OCI-LY3 (cell line): ENCODE data around the gene BTBD2.

Experiments used
- H2AFZ ChIP-seq: fragments of 200-600, 300-600 bp; shearing (Covaris generic); 2 replicates; pipeline ENCODE4 v1.6.0; 2014; ENCODE audit warnings: antibody characterized with exemption, low read depth, low read length
- H3K27ac ChIP-seq: fragments of 200-600, 300-600 bp; sonication (generic); 2 replicates; pipeline ENCODE4 v1.5.1; 2014; ENCODE audit warnings: mild to moderate bottlenecking, low read length, moderate library complexity, mixed read lengths
- H3K27me3 ChIP-seq: fragments of 200-600, 300-600 bp; sonication (generic); 2 replicates; pipeline ENCODE4 v1.6.1; 2014; ENCODE audit warnings: low read depth, low read length, mixed read lengths
- H3K36me3 ChIP-seq: fragments of 200-600, 300-600 bp; sonication (generic); replicated peaks from 2 replicates; pipeline ENCODE3; 2014; ENCODE audit warnings: low read depth, low read length, mixed read lengths
- H3K4me1 ChIP-seq: fragments of 300-600, 200-600 bp; sonication (generic); 2 replicates; pipeline ENCODE4 v1.6.1; 2014; ENCODE audit warnings: low read length, mixed read lengths
- H3K4me2 ChIP-seq: fragments of 200-600, 300-600 bp; sonication (generic); 2 replicates; pipeline ENCODE4 v1.6.1; 2014; ENCODE audit warnings: low read length, mixed read lengths
- H3K4me3 ChIP-seq: fragments of 300-600, 200-600 bp; sonication (generic); 2 replicates; pipeline ENCODE4 v1.5.1; 2014; ENCODE audit warnings: antibody characterized with exemption, mild to moderate bottlenecking, low read length, moderate library complexity
- H3K79me2 ChIP-seq: fragments of 300-600, 200-600 bp; shearing (Covaris generic); 2 replicates; pipeline ENCODE4 v1.6.1; 2014; ENCODE audit warnings: mild to moderate bottlenecking, low read length, mixed read lengths
- H3K9ac ChIP-seq: fragments of 300-600, 200-600 bp; shearing (Covaris generic); 2 replicates; pipeline ENCODE4 v1.6.0; 2014; ENCODE audit warnings: mild to moderate bottlenecking, low read length, moderate library complexity
- H3K9me3 ChIP-seq: fragments of 200-600, 300-600 bp; shearing (Covaris generic); 2 replicates; pipeline ENCODE4 v1.6.1; 2014; ENCODE audit warnings: low read length, mixed read lengths; ENCODE audit not compliant: insufficient read depth
- H4K20me1 ChIP-seq: fragments of 200-600, 300-600 bp; sonication (generic); 2 replicates; pipeline ENCODE4 v1.6.1; 2016; ENCODE audit warnings: low read length, mixed read lengths; ENCODE audit not compliant: insufficient read depth
- CTCF ChIP-seq: fragments of 200-600, 300-600 bp; sonication (generic); IDR thresholded peaks from 2 replicates; pipeline ENCODE4 v1.5.1; 2014; ENCODE audit warnings: antibody characterized with exemption, low read length, low read depth
- EZH2phosphoT487 ChIP-seq: fragments of 200-600 bp; shearing (Covaris generic); IDR thresholded peaks from 2 replicates; pipeline ENCODE4 v1.6.1; 2018; ENCODE audit warnings: antibody characterized with exemption, mixed run types, low read depth

The BTBD2 gene

DNA sequence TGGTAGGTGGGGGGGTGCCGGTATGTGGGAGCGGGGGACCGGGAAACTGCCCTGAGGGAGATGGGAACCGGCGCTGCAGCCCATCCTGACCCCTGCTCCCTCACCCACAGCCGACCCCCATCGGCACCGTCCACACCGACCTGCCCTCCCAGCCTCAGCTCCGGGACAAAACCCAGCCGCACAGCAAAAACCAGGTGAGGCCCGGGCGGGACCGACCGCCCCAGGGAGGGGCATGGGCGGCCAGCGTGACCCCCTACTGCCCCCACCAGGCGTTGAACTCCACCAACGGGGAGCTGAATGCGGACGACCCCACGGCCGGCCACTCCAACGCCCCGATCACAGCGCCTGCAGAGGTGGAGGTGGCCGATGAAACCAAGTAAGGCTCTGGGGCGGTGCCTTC lies 35.9 kb downstream of the BTBD2 start:
- H4K20me1 ChIP-seq, result peaks cover 24% of the 10 kb centered on the region
- no peaks in the 10 kb centered on the region for H3K27me3 ChIP-seq
- no peak overlapping the region for H3K4me3 ChIP-seq
- TF ChIP-seq EZH2phosphoT487 (no peak), CTCF (no peak)
- H3K4me1 ChIP-seq, result no peaks in the 10 kb centered on the region
- no peak overlapping the region for H2AFZ ChIP-seq
- no peak overlapping the region for H3K27ac ChIP-seq
- H3K9me3 ChIP-seq, result no peaks in the 10 kb centered on the region
- no peak overlapping the region for H3K9ac ChIP-seq
- H3K79me2 ChIP-seq, result peaks cover 28% of the 10 kb centered on the region
- no peak overlapping the region for H3K4me2 ChIP-seq
- peaks cover 55% of the 10 kb centered on the region for H3K36me3 ChIP-seq

DNA sequence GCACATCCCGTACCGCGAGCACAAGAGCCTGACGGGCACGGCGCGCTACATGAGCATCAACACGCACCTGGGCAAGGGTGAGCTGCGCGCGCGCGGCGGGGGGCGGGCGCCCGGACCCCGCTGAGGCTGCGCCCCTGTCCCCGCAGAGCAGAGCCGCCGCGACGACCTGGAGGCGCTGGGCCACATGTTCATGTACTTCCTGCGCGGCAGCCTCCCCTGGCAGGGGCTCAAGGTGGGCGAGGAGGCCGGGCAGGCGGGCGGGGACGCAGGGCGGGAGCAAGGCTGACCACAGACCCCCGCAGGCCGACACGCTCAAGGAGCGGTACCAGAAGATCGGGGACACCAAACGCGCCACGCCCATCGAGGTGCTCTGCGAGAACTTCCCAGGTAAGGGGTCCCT lies 36.5 kb downstream of the BTBD2 start:
- peaks cover 35% of the 10 kb centered on the region for H3K79me2 ChIP-seq
- peaks cover 30% of the 10 kb centered on the region for H4K20me1 ChIP-seq
- H3K27me3 ChIP-seq, result no peaks in the 10 kb centered on the region
- TF ChIP-seq EZH2phosphoT487 (no peak), CTCF (no peak)
- no peaks in the 10 kb centered on the region for H3K9me3 ChIP-seq
- no peaks in the 10 kb centered on the region for H3K4me1 ChIP-seq
- no peak overlapping the region for H3K4me3 ChIP-seq
- H3K36me3 ChIP-seq, result peaks cover 51% of the 10 kb centered on the region
- no peak overlapping the region for H3K27ac ChIP-seq
- no peak overlapping the region for H3K9ac ChIP-seq
- H2AFZ ChIP-seq, result no peak overlapping the region
- H3K4me2 ChIP-seq, result no peak overlapping the region

DNA sequence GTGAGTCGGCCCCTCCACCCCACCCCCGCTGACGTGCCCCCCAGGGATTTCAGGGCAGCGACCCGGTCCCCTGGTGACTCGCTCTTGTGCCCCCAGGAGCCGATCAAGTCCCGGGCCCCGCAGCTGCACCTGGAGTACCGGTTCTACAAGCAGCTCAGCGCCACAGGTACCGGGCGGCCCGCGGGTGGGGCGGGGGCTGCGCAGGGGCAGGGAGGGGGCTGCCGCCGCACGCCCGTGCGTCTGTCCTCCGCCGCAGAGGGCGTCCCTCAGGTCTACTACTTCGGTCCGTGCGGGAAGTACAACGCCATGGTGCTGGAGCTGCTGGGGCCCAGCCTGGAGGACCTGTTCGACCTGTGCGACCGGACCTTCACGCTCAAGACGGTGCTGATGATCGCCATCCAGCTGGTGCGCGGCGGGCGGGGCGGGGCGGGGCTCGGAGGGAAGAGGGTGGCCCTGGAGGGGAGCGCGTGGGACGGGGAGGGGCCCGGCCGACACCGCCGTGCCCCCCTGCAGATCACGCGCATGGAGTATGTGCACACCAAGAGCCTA lies 37.1 kb downstream of the BTBD2 start:
- TF ChIP-seq CTCF (no peak), EZH2phosphoT487 (no peak)
- Histone ChIP-seq H3K9ac (no peak overlapping the region), H3K9me3 (no peaks in the 10 kb centered on the region), H3K4me3 (no peak overlapping the region), H3K79me2 (peaks cover 38% of the 10 kb centered on the region), H3K4me2 (no peak overlapping the region), H2AFZ (no peak overlapping the region), H3K27me3 (no peaks in the 10 kb centered on the region), H4K20me1 (peaks cover 33% of the 10 kb centered on the region), H3K36me3 (peaks cover 51% of the 10 kb centered on the region), H3K27ac (no peak overlapping the region), H3K4me1 (no peaks in the 10 kb centered on the region)

- no peak overlapping the region for H2AFZ ChIP-seq
- H3K36me3 ChIP-seq, result peaks cover 45% of the 10 kb centered on the region
- peaks cover 50% of the 10 kb centered on the region for H3K79me2 ChIP-seq
- H3K4me2 ChIP-seq, result no peak overlapping the region
- peaks cover 40% of the 10 kb centered on the region for H4K20me1 ChIP-seq
- no peak overlapping the region for H3K4me3 ChIP-seq
- no peaks in the 10 kb centered on the region for H3K4me1 ChIP-seq
- no peak overlapping the region for H3K9ac ChIP-seq
- no peaks in the 10 kb centered on the region for H3K27me3 ChIP-seq
- TF ChIP-seq EZH2phosphoT487 (no peak), CTCF (no peak)
- no peak overlapping the region for H3K27ac ChIP-seq
- no peaks in the 10 kb centered on the region for H3K9me3 ChIP-seq
These were observed 38.4 kb downstream of the BTBD2 start for GRCh38 chr19:1977120-1977519.
